ENCODE results near the gene FKBP5.

GRCh38 chr6:35733633-35734032 is 44.9 kb upstream of the FKBP5 start:
- TF ChIP-seq POLR2A (IDR thresholded peaks at IDR 0.05; ENCODE audit: low read length) (no peak), GATA1 (IDR thresholded peaks at IDR 0.05; ENCODE audit: low read depth, low read length) (no peak)
